OCI-LY3 (cell line): ENCODE measurements around the gene SLC25A14.

Experiments used
- H2AFZ ChIP-seq: fragments of 200-600, 300-600 bp; shearing (Covaris generic); 2 replicates; pipeline ENCODE4 v1.6.0; 2014; ENCODE audit warnings: antibody characterized with exemption, low read depth, low read length
- H3K27ac ChIP-seq: fragments of 200-600, 300-600 bp; sonication (generic); 2 replicates; pipeline ENCODE4 v1.5.1; 2014; ENCODE audit warnings: mild to moderate bottlenecking, low read length, moderate library complexity, mixed read lengths
- H3K27me3 ChIP-seq: fragments of 200-600, 300-600 bp; sonication (generic); 2 replicates; pipeline ENCODE4 v1.6.1; 2014; ENCODE audit warnings: low read depth, low read length, mixed read lengths
- H3K36me3 ChIP-seq: fragments of 200-600, 300-600 bp; sonication (generic); replicated peaks from 2 replicates; pipeline ENCODE3; 2014; ENCODE audit warnings: low read depth, low read length, mixed read lengths
- H3K4me1 ChIP-seq: fragments of 300-600, 200-600 bp; sonication (generic); 2 replicates; pipeline ENCODE4 v1.6.1; 2014; ENCODE audit warnings: low read length, mixed read lengths
- H3K4me2 ChIP-seq: fragments of 200-600, 300-600 bp; sonication (generic); 2 replicates; pipeline ENCODE4 v1.6.1; 2014; ENCODE audit warnings: low read length, mixed read lengths
- H3K4me3 ChIP-seq: fragments of 300-600, 200-600 bp; sonication (generic); 2 replicates; pipeline ENCODE4 v1.5.1; 2014; ENCODE audit warnings: antibody characterized with exemption, mild to moderate bottlenecking, low read length, moderate library complexity
- H3K79me2 ChIP-seq: fragments of 300-600, 200-600 bp; shearing (Covaris generic); 2 replicates; pipeline ENCODE4 v1.6.1; 2014; ENCODE audit warnings: mild to moderate bottlenecking, low read length, mixed read lengths
- H3K9ac ChIP-seq: fragments of 300-600, 200-600 bp; shearing (Covaris generic); 2 replicates; pipeline ENCODE4 v1.6.0; 2014; ENCODE audit warnings: mild to moderate bottlenecking, low read length, moderate library complexity
- H3K9me3 ChIP-seq: fragments of 200-600, 300-600 bp; shearing (Covaris generic); 2 replicates; pipeline ENCODE4 v1.6.1; 2014; ENCODE audit warnings: low read length, mixed read lengths; ENCODE audit not compliant: insufficient read depth
- H4K20me1 ChIP-seq: fragments of 200-600, 300-600 bp; sonication (generic); 2 replicates; pipeline ENCODE4 v1.6.1; 2016; ENCODE audit warnings: low read length, mixed read lengths; ENCODE audit not compliant: insufficient read depth
- EZH2phosphoT487 ChIP-seq: fragments of 200-600 bp; shearing (Covaris generic); IDR thresholded peaks from 2 replicates; pipeline ENCODE4 v1.6.1; 2018; ENCODE audit warnings: antibody characterized with exemption, mixed run types, low read depth
- TF ChIP-seq, protein P1 (sequence below): fragments of 200-600, 300-600 bp; sonication (generic); IDR thresholded peaks from 2 replicates; pipeline ENCODE4 v1.5.1; 2014; ENCODE audit warnings: antibody characterized with exemption, low read length, low read depth

SLC25A14 gene

DNA sequence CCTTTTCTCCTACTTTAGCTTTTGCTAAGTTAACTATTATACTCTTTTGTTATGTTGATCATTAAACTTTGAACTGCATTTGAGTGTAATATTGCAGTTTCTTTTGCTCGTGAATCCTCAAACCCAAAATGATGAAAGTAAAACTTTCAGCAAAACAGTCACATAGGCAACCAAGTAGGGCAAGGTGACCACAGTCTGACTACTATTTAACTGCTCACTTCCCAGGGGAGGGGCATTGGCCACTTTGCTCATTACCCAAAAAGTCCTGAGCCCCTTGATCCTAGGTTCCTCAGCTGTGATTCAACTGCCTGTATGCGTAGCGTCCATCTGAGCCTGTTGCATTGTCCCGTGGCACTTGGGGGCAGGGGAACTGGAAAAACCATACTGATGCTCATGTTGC is 79.0 kb downstream of the SLC25A14 start:
- Histone ChIP-seq H3K4me2 (no peak overlapping the region), H3K9ac (no peak overlapping the region), H3K4me3 (no peak overlapping the region), H4K20me1 (no peaks in the 10 kb centered on the region), H2AFZ (no peak overlapping the region), H3K27me3 (no peaks in the 10 kb centered on the region), H3K9me3 (no peaks in the 10 kb centered on the region), H3K27ac (no peak overlapping the region), H3K36me3 (peaks cover 2% of the 10 kb centered on the region), H3K79me2 (no peaks in the 10 kb centered on the region), H3K4me1 (no peaks in the 10 kb centered on the region)
- TF ChIP-seq, protein P1, sequence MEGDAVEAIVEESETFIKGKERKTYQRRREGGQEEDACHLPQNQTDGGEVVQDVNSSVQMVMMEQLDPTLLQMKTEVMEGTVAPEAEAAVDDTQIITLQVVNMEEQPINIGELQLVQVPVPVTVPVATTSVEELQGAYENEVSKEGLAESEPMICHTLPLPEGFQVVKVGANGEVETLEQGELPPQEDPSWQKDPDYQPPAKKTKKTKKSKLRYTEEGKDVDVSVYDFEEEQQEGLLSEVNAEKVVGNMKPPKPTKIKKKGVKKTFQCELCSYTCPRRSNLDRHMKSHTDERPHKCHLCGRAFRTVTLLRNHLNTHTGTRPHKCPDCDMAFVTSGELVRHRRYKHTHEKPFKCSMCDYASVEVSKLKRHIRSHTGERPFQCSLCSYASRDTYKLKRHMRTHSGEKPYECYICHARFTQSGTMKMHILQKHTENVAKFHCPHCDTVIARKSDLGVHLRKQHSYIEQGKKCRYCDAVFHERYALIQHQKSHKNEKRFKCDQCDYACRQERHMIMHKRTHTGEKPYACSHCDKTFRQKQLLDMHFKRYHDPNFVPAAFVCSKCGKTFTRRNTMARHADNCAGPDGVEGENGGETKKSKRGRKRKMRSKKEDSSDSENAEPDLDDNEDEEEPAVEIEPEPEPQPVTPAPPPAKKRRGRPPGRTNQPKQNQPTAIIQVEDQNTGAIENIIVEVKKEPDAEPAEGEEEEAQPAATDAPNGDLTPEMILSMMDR, result no peak
- no peak for TF ChIP-seq EZH2phosphoT487

DNA sequence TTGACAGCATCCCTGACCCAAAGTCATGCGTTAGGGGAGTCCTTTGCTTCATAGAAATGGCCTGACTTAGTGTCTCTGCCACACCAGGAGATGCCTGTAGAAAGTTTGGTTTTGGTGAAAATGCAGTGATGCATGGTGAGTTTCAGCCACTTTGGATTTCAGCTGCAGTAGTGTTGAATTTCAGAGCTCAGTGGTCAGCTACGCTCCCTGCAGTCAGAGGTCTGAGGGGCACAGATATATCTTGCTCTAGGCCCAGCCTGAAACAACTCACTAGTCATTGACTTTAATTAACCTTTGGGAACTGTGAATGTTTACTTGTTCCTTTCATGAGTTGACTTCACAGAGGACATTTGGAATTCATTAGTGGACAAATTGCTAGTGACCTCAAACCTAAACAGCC is 79.5 kb downstream of the SLC25A14 start:
- Histone ChIP-seq H3K4me1 (no peaks in the 10 kb centered on the region), H3K4me2 (no peak overlapping the region), H3K79me2 (no peaks in the 10 kb centered on the region), H3K4me3 (no peak overlapping the region), H2AFZ (no peak overlapping the region), H3K36me3 (peaks cover 2% of the 10 kb centered on the region), H4K20me1 (no peaks in the 10 kb centered on the region), H3K9ac (no peak overlapping the region), H3K27me3 (no peaks in the 10 kb centered on the region), H3K9me3 (no peaks in the 10 kb centered on the region), H3K27ac (no peak overlapping the region)
- no peak for TF ChIP-seq EZH2phosphoT487
- TF ChIP-seq, protein P1, result no peak
